ENCODE measurements around the gene GCNA.
"Not testable (repeated sequence)": the region's sequence is repeated elsewhere in the genome, so short reads cannot be mapped to it uniquely, and the experiment has no call there.

Gene GCNA

GRCh38 chrX:71563921-71564320 is 14.3 kb upstream of the GCNA start:
- DNase-seq: no peak

DNA sequence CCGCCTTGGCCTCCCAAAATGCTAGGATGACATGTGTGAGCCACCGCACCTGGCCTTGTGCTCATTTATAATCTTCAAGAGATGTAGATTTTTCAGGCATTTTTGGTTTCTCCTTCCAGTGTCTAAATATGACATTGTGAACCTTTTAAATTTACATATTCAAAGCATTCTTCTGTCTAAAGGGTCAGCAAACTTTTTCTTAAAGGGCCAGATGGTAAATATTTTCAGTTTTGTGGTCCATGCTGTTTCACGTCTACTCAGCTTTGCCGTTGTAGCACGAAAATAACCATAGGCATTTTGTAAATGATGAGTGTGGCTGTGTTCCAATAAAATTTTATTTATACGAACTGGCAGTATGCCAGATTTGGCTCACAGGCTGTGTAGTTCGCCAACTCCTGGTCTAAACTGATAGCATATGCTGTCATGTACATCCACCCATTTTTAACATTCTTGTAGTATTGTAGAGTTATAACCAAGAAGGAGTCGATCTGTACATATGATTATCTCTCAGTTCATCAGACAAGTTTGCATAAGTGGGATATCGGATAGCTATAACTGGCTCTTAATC is 12.7 kb upstream of the GCNA start:
- no peak for DNase-seq

DNA sequence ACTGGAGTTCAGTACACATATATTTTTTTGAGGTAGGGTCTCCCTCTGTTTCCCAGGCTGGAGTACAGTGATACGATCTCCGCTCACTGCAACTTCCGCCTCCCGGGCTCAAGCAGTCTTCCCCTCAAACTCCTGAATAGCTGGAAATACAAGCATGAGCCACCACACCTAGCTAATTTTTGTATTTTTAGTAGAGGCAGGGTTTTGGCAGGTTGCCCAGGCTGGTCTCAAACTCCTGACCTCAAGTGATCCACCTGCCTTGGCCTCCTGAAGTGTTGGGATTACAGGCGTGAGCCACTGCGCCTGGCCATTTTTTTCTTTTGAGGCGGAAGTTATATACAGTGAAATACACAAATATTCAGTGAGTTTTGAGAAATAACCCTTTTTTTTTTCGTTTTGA is 6.8 kb upstream of the GCNA start:
- DNase-seq: not testable (repeated sequence)

DNA sequence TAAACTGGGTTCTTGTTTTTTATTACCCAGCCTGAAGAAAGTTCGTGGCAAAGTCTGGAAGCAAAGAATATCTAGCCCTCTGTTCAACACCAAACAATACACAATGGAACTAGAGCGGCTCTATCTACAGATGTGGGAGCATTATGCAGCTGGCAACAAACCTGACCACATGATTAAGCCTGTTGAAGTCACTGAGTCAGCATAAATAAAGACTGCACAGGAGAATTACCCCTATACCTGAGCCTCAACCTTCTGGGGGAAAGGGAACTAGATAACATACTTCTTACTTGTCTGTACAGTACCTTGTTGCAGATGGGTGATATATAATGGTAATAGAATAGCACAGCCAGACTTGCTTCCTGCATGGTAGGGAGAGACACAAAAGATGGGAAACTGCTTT is 4.6 kb upstream of the GCNA start:
- no peak for DNase-seq

DNA sequence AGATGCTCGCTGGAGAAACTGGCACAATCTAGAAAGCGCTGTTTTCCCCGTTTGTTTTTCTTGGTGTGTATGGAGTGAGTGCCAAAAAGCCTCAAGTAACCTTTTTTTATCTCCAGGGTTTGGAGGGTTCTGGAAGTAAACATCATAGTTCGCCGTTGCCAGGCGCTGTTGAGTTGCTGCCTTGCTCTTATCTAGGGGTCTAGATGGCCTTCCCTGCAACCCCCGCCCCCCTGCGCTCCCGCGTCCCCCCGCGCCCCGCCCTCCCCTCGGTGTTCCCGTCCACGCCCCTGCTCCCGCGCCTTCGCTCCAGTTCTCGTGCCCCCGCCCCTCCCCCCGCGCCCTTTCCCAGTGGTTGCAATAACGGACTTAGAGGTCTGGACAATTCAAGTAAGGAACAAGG is 555 bp upstream of the GCNA start:
- DNase-seq: no peak

- DNase-seq: no peak
These were observed 1.1 kb downstream of the GCNA start for GRCh38 chrX:71579136-71579989.

DNA sequence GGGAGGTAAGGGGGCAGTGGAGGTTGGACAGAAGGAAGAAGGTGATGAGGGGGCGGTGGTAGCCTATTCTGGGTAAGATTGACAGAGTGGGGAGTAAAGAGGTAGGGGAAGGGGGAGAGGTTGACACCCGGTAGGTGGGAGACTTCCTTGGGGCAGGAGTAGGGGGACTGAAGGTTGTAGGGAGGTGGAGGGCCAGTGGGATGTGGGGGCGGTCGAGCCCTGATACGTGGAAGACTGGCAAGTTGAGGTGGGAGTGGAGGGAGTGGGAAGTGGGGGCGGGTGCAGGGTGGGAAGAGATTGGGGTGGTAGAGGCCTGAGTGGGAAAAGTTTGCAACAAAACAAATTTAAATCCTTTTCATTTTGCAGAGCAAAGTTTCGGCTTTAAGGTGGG is 1.7 kb downstream of the GCNA start:
- no peak for DNase-seq

GRCh38 chrX:71581210-71581609 is 3.0 kb downstream of the GCNA start:
- no peak for DNase-seq

DNA sequence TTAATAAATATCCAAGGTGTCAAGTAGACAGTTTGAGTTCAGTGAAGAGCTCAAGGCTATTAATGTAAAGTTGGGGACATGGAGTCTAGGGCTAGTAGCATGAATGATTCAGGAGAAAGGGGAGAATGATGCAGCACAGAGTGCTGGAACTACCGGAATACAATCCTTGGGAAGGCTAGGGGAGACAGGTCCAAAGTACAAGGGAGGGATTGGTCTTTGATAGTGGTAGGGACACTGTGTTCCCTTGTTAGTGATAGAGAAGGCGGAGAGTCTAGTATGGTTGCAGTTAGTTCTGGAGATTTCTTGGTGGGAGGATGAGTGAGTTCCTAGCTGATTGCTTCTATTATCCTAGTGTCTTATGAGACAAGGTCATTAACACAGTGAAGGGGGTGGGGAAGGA is 8.7 kb downstream of the GCNA start:
- no peak for DNase-seq

DNA sequence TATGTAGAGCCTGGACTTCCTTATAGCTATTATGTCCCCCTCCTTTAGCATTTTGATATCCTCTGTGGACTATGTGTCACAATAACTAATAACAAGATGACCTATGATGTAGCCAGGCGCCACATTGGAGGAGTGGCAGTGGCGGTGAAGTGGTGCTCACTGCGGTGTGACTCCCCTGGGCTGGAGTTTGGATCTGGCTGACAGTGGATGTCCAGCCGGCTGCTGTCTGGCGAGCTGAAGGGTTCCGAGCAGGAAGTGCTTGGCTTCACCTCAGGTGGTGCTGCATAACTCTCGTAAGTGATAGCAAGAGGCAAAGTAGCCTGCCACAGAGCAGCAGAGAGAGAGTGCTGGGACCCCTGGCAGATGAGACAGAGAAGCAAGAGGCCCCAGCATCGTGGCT is 15.0 kb downstream of the GCNA start:
- DNase-seq: not testable (repeated sequence)

GRCh38 chrX:71599965-71600364 is 21.7 kb downstream of the GCNA start:
- no peak for DNase-seq

DNA sequence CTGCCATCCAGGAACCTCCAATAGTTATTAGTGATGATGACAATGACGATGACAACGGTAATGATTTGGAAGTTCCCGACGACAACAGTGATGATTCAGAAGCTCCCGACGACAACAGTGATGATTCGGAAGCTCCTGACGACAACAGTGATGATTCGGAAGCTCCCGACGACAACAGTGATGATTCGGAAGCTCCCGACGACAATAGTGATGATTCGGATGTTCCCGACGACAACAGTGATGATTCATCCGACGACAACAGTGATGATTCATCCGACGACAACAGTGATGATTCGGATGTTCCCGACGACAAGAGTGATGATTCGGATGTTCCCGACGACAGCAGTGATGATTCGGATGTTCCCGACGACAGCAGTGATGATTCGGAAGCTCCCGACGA is 25.4 kb downstream of the GCNA start:
- no peak for DNase-seq

- DNase-seq: no peak
These were observed 25.9 kb downstream of the GCNA start for GRCh38 chrX:71604141-71604540.

- DNase-seq: no peak
These were observed 26.7 kb downstream of the GCNA start for GRCh38 chrX:71604796-71605568.

GRCh38 chrX:71606536-71607216 is 28.4 kb downstream of the GCNA start:
- no peak for DNase-seq

DNA sequence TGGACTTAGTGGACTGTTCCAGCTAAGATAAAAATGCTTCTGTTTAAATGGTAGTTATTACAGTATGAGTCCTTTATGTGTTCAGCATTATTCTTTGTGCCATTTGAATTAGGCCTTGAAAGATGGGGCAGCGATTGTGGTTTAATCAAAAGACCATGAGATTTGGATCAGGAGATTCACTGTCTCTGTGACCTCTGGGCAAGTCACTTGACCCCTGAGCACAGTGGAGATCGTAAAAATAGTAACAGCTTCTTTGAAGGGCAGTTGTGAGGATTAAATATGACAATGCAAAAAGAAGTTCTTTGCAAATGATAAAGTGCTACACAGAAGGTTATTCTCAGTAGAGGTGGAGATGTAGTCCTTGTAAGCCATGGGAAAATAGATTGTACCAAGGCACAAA is 29.3 kb downstream of the GCNA start:
- no peak for DNase-seq

DNA sequence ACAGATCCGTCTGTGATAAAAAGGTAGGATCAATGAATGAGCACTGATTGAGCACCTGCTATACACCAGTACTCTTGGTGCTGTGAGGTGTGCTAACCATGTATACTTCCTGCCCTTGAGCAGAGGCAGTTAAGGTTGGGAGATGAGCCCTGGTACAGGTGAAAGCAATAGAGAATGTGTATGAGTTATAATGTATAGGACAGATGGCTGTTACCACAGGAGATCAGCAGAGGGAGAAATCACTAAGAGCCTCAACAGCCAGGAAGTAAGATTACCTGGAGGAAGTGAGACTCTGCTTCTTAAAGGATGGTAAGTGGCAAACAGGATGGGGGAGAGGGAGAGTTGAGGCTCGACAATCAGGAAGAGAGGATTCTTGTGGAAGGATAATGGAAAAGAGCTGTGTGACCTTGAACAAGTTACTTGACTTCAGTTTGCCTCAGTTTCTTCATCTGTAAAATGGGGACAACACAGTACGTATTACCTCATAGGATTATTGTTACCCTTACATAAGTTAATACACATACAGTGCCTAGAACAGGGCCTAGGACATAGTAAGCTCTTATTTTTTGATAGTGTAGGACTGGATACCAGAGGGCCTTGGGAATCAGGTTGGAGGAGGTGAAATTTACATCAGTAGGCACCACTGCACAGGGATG is 31.0 kb downstream of the GCNA start:
- DNase-seq: no peak

GRCh38 chrX:71611736-71612135 is 33.5 kb downstream of the GCNA start:
- DNase-seq: not testable (repeated sequence)

DNA sequence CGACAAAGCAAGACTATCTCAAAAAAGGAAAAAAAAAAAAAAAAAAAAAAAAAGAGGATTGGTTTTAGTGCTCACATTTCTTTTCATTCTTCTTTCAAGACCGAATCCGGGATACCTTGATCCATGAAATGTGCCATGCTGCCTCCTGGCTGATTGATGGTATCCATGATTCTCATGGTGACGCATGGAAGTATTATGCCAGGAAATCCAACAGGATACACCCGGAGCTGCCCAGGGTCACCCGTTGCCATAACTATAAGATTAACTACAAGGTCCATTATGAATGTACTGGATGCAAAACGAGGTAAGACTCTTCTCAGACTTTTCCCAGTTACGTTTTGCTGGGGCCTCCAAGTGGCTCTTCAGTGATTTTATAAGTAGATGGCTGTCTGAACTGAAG is 34.0 kb downstream of the GCNA start:
- no peak for DNase-seq

DNA sequence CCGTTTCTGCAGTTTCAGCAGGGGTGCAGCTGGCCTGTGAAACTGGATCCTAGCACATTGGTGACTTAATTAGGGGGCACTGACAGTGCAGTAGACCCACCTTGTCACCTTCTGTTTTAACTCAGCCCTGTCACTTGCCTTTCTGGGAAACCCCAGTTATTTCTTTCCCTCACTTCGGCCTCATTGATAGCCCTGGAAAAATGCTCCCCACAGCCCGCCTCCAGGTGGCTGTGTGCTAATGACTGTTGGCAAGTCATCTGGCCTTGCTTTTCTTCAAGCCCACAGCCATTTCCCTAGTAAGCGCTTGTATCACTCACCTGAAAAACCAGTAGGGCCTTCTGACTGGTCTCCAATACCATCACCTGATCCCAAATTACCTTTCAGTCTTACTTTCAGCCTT is 36.8 kb downstream of the GCNA start:
- DNase-seq: no peak

DNA sequence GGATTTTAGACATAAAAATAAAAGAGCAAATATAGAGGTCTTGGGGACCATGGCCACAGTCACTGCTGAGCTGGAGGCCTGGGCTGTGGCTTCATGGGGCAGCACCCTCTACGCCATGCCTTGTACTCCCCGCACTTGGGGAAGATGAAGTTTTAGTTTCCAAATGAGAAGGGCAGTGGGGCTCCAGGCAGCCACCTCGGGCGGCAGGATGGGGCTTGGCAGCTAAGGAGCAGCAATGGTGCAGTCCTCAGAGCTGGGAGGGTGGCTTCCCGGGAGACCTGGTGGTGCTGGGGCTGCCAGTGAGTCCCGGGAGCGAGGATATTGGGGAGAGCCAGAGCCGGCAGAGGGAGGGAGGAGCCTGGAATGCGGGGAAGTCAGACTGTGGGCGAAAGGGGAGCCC is 37.7 kb downstream of the GCNA start:
- DNase-seq: no peak

DNA sequence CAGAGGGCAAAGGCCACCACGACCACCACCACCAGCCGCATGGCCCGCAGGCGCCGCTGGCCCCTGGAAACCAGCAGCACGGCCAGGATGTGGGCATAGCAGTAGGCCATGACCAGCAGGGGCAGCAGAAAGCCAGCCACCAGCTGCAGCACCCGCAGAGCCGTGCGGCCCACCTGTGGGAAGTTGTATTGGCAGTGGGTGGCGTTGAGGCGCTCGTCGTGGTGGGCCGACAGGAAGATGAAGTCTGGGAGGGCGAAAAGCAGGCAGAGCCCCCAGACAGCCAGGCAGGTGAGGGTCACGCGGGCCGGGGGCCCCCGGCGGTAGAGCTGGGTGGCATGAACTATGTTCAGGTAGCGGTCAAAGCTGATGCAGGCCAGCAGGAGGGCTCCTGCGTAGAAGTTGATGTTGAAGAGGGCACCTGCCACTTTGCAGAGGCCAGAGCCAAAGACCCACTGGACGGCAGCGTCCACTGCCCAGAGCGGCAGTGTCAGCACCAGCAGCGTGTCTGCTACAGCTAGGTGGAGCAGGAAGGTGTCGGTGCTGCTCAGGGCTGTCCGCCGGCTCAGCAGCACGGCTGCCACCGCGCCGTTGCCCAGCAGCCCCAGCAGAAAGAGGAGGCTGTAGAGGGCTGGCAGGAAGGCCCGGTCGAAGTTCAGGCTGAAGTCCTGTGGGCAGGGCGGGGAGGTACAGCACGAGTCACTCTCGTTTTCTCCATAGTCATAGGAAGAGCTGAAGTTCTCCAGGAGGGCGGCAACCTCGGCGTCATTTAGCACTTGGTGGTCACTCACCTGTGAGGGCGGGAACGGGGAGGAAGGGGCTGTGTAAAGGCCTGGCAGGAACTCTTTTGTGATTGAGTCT is 38.7 kb downstream of the GCNA start:
- no peak for DNase-seq

Data from NCI-H2107 (cell line).